GM23248 (cell line): ENCODE data around the gene MYO1E. TPM values are rescaled to one million over a fixed set of nuclear protein-coding genes. Genes with fewer than 3 reads are reported as not detected.

Source experiments
- DNase-seq: peaks from one replicate; pipeline ENCODE4 v3.0.0-alpha.2; 2015
- H2AFZ ChIP-seq: fragments of 200-600 bp; sonication (generic); 2 replicates; pipeline ENCODE4 v1.6.1; 2016; ENCODE audit warnings: antibody characterized with exemption
- H3F3A ChIP-seq: fragments of 200-600 bp; sonication (generic); 2 replicates; pipeline ENCODE4 v1.6.1; 2016; ENCODE audit warnings: mild to moderate bottlenecking, antibody characterized with exemption, mixed run types; ENCODE audit not compliant: insufficient read depth
- H3K27ac ChIP-seq: fragments of 200-600 bp; sonication (generic); 2 replicates; pipeline ENCODE4 v1.5.1; 2016; ENCODE audit warnings: mild to moderate bottlenecking
- H3K27me3 ChIP-seq: fragments of 200-600 bp; sonication (generic); replicated peaks from 2 replicates; pipeline ENCODE4 v1.6.1; 2016; ENCODE audit warnings: mild to moderate bottlenecking; ENCODE audit not compliant: insufficient read depth
- H3K36me3 ChIP-seq: fragments of 200-600 bp; sonication (generic); 2 replicates; pipeline ENCODE4 v1.6.1; 2016; ENCODE audit warnings: low read depth, mild to moderate bottlenecking
- H3K4me1 ChIP-seq: fragments of 200-600 bp; sonication (generic); 2 replicates; pipeline ENCODE4 v1.6.1; 2016; ENCODE audit warnings: mild to moderate bottlenecking; ENCODE audit not compliant: insufficient read depth
- H3K4me2 ChIP-seq: fragments of 200-600 bp; sonication (generic); one replicate; pipeline ENCODE4 v1.6.1; 2016; ENCODE audit warnings: mild to moderate bottlenecking; ENCODE audit not compliant: unreplicated experiment
- H3K4me3 ChIP-seq: fragments of 200-600 bp; sonication (generic); 2 replicates; pipeline ENCODE4 v1.5.1; 2016; ENCODE audit warnings: mild to moderate bottlenecking
- H3K79me2 ChIP-seq: fragments of 200-600 bp; sonication (generic); 2 replicates; pipeline ENCODE4 v1.6.1; 2016; ENCODE audit warnings: mild to moderate bottlenecking; ENCODE audit not compliant: insufficient read depth
- H3K9ac ChIP-seq: fragments of 200-600 bp; sonication (generic); 2 replicates; pipeline ENCODE4 v1.6.1; 2016; ENCODE audit warnings: mild to moderate bottlenecking
- H3K9me2 ChIP-seq: fragments of 200-600 bp; sonication (generic); 2 replicates; pipeline ENCODE4 v1.6.1; 2016; ENCODE audit warnings: mixed run types, mild to moderate bottlenecking, moderate library complexity; ENCODE audit not compliant: insufficient read depth
- H3K9me3 ChIP-seq: fragments of 200-600 bp; sonication (generic); one replicate; pipeline ENCODE4 v1.6.1; 2017; ENCODE audit warnings: low read depth
- H4K20me1 ChIP-seq: fragments of 200-600 bp; sonication (generic); 2 replicates; pipeline ENCODE4 v1.6.0; 2016; ENCODE audit not compliant: insufficient read depth
- EZH2 ChIP-seq: fragments of 200-600 bp; sonication (generic); IDR thresholded peaks from 2 replicates; pipeline ENCODE4 v1.6.1; 2018; ENCODE audit warnings: antibody characterized with exemption, mild to moderate bottlenecking; ENCODE audit not compliant: insufficient read depth, poor library complexity, severe bottlenecking
- EZH2phosphoT487 ChIP-seq: fragments of 200-600 bp; sonication (generic); IDR thresholded peaks from 2 replicates; pipeline ENCODE4 v1.6.1; 2018; ENCODE audit warnings: antibody characterized with exemption, moderate library complexity, mild to moderate bottlenecking, low read depth; ENCODE audit not compliant: insufficient read depth
- WGBS, 2 experiments: methylation state at CpG; one replicate each; pipeline ENCODE4 v1.1.6; 2015 to 2017; ENCODE audit warnings: low lambda C conversion rate in 2 of 2, low coverage in 1 of 2; ENCODE audit errors: missing lambda C conversion rate in 2 of 2; 5-methylcytosine and 5-hydroxymethylcytosine counted together
- in situ Hi-C: fragments of 300-500 bp; cut with MboI; formaldehyde crosslinking; loops from 2 replicates; pipeline ENCODE4 v1.15.0; 2020
- polyA plus RNA-seq: library from polyadenylated mRNA; unstranded; fragments of >200 nt; fragmentation: Nextera tagmentation; extraction: Ambion mirVana; gene quantifications from 2 replicates; pipeline ENCODE4 v1.2.1, GENCODE V29; 2016
- total RNA-seq: library from RNA; depleted of rRNA; stranded (reverse); fragments of >200 nt; shearing (Covaris generic); gene quantifications from 2 replicates; pipeline ENCODE4 v1.2.3, GENCODE V29; 2014

The MYO1E gene
- total and polyA plus RNA-seq, 2 experiments from 2014 or later, result 155 to 190 TPM

DNA sequence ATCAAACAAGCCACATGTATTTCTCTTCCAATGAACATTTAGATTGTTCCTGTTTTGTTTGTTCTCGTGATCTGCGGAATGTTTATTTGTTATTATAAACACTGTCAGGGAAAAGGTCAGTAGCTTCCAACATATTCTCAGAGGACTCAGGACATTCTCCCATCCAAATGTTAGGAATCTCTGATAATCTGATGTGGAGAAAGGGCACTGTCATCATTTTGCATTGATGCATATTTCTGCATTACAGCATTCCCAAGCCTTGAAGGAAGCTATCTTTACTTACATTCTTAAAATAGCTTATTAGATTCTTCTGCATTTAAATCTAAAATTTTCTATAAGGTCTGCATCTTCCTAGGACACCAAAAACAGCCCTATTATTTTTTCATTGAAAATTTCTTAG, 10.3 kb downstream of the MYO1E start:
- Histone ChIP-seq H3K4me2 (no peak overlapping the region), H3K36me3 (no peaks in the 10 kb centered on the region; the same call in 1 of the 2 replicates), H3K9me3 (no peaks in the 10 kb centered on the region), H3K27me3 (no peaks in the 10 kb centered on the region), H3F3A (peaks cover 11% of the 10 kb centered on the region; the same call in 1 of the 2 replicates), H3K9me2 (no peaks in the 10 kb centered on the region), H3K4me1 (peaks cover 36% of the 10 kb centered on the region), H2AFZ (no peak overlapping the region), H3K79me2 (peaks cover 99% of the 10 kb centered on the region), H4K20me1 (no peaks in the 10 kb centered on the region), H3K9ac (no peak overlapping the region), H3K27ac (no peak overlapping the region), H3K4me3 (no peak overlapping the region)
- in situ Hi-C loops, result no loop called here
- no peak for TF ChIP-seq EZH2phosphoT487
- TF ChIP-seq EZH2, result no peak
- WGBS, 2 experiments, result 97 to 99% methylated on average over 2 of the region's 2 CpGs
- DNase-seq, result no peak

GRCh38 chr15:59360896-59361295, 11.8 kb downstream of the MYO1E start:
- no peaks in the 10 kb centered on the region for H4K20me1 ChIP-seq
- DNase-seq, result no peak
- no peaks in the 10 kb centered on the region for H3K9me2 ChIP-seq
- H3K4me3 ChIP-seq, result no peak overlapping the region
- H3K9ac ChIP-seq, result no peak overlapping the region
- TF ChIP-seq EZH2, result no peak
- WGBS, 2 experiments, result 100% methylated on average over 2 of the region's 2 CpGs
- no peaks in the 10 kb centered on the region; the same call in 1 of the 2 replicates for H3F3A ChIP-seq
- no peak overlapping the region for H3K4me2 ChIP-seq
- peaks cover 22% of the 10 kb centered on the region for H3K4me1 ChIP-seq
- no peaks in the 10 kb centered on the region for H3K9me3 ChIP-seq
- peaks cover 2% of the 10 kb centered on the region; the same call in 1 of the 2 replicates for H3K36me3 ChIP-seq
- H3K27me3 ChIP-seq, result no peaks in the 10 kb centered on the region
- peaks cover 99% of the 10 kb centered on the region for H3K79me2 ChIP-seq
- H3K27ac ChIP-seq, result no peak overlapping the region
- H2AFZ ChIP-seq, result no peak overlapping the region
- in situ Hi-C loops, result no loop called here

DNA sequence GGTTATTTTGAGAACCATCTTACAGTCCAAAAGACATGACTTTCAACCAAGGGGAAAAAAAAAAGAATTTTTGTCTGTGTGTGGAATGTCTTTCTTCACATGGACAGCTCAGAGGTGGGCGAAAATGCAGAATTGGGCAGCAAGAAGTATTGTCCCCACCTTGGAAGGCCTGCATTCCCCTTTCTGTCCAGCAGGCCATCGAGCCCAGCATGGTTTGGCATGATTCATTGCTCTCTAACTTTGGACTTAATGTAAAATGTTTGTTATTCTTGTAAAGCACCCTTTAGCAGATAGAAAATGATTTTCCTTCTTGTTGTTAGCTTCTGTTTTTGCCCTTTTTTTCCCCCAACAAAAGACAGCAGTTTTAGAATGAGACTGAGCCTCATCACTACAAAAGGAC, 12.4 kb downstream of the MYO1E start:
- H3K4me2 ChIP-seq, result no peak overlapping the region
- H3K27me3 ChIP-seq, result no peaks in the 10 kb centered on the region
- TF ChIP-seq EZH2phosphoT487, result no peak
- no peak for TF ChIP-seq EZH2
- H3K36me3 ChIP-seq, result peaks cover 2% of the 10 kb centered on the region; the same call in 1 of the 2 replicates
- H3K9ac ChIP-seq, result no peak overlapping the region
- H3K9me2 ChIP-seq, result no peaks in the 10 kb centered on the region
- 95 to 98% methylated on average over 2 of the region's 2 CpGs for WGBS, 2 experiments
- H3K4me1 ChIP-seq, result peaks cover 19% of the 10 kb centered on the region
- H4K20me1 ChIP-seq, result no peaks in the 10 kb centered on the region
- DNase-seq, result peak; percentile 28
- no peak overlapping the region for H3K4me3 ChIP-seq
- no peak overlapping the region for H2AFZ ChIP-seq
- no peaks in the 10 kb centered on the region for H3F3A ChIP-seq
- in situ Hi-C loops, result no loop called here
- no peak overlapping the region for H3K27ac ChIP-seq
- peaks cover 99% of the 10 kb centered on the region for H3K79me2 ChIP-seq
- no peaks in the 10 kb centered on the region for H3K9me3 ChIP-seq

GRCh38 chr15:59355730-59356129, 16.9 kb downstream of the MYO1E start:
- in situ Hi-C loops, result no loop called here
- H3K79me2 ChIP-seq, result peaks cover 99% of the 10 kb centered on the region
- no peaks in the 10 kb centered on the region for H3K27me3 ChIP-seq
- peaks cover 2% of the 10 kb centered on the region; the same call in 1 of the 2 replicates for H3K36me3 ChIP-seq
- no peak overlapping the region for H3K27ac ChIP-seq
- no peak overlapping the region for H3K4me2 ChIP-seq
- no peak for TF ChIP-seq EZH2
- TF ChIP-seq EZH2phosphoT487, result no peak
- H4K20me1 ChIP-seq, result 0 out of 2 replicates have a peak, but pooled peaks cover 5% of the 10 kb centered on the region
- no peak overlapping the region for H3K9ac ChIP-seq
- H3K4me1 ChIP-seq, result peaks cover 6% of the 10 kb centered on the region
- 89 to 90% methylated on average over 7 of the region's 7 CpGs for WGBS, 2 experiments
- H3K4me3 ChIP-seq, result no peak overlapping the region
- H3F3A ChIP-seq, result peaks cover 6% of the 10 kb centered on the region
- no peaks in the 10 kb centered on the region for H3K9me3 ChIP-seq
- DNase-seq, result no peak
- H3K9me2 ChIP-seq, result no peaks in the 10 kb centered on the region
- H2AFZ ChIP-seq, result no peak overlapping the region

DNA sequence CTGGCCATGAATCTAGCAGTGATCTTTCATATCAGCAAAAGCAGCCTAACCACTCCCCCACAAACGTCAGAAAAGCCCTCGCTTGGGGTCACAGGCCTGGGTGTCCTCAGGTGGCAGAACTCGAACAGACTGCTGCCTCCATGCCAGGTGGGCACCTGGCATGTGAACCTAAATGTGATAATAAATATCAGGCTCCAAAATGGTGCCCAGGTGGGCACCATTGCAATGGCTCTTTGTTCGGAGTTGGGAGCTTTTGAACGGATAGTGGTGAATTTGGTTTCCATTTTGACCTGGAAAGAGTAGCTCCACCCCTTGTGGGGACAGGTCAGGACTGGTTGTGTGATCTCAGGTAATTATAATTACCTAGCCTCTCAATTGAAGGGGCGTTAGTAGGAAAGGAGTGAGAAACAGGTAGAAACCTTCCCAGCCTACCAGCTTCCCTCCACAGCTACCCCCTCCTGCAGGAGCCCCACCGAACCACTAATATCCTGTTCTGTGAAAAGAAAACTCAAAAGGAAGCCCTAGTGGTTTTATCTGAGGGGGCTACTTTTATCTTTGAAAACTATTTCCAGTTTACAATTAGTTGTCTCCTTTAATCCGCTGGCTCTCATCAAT, 18.1 kb downstream of the MYO1E start:
- no peaks in the 10 kb centered on the region for H3K9me3 ChIP-seq
- in situ Hi-C loops, result no loop called here
- H3K4me3 ChIP-seq, result no peak overlapping the region
- H3K4me1 ChIP-seq, result peaks cover 16% of the 10 kb centered on the region
- H2AFZ ChIP-seq, result no peak overlapping the region
- no peak overlapping the region for H3K9ac ChIP-seq
- H3K9me2 ChIP-seq, result no peaks in the 10 kb centered on the region
- peaks cover 17% of the 10 kb centered on the region for H3F3A ChIP-seq
- H3K36me3 ChIP-seq, result peaks cover 2% of the 10 kb centered on the region; the same call in 1 of the 2 replicates
- 84 to 87% methylated on average over 8 of the region's 8 CpGs for WGBS, 2 experiments
- H3K79me2 ChIP-seq, result peaks cover 95% of the 10 kb centered on the region
- no peak for DNase-seq
- H3K27me3 ChIP-seq, result no peaks in the 10 kb centered on the region
- no peak overlapping the region for H3K4me2 ChIP-seq
- 0 out of 2 replicates have a peak, but pooled peaks cover 5% of the 10 kb centered on the region for H4K20me1 ChIP-seq
- TF ChIP-seq EZH2 (no peak), EZH2phosphoT487 (no peak)
- H3K27ac ChIP-seq, result no peak overlapping the region
